ENCODE data around the gene DLX4.

DNA sequence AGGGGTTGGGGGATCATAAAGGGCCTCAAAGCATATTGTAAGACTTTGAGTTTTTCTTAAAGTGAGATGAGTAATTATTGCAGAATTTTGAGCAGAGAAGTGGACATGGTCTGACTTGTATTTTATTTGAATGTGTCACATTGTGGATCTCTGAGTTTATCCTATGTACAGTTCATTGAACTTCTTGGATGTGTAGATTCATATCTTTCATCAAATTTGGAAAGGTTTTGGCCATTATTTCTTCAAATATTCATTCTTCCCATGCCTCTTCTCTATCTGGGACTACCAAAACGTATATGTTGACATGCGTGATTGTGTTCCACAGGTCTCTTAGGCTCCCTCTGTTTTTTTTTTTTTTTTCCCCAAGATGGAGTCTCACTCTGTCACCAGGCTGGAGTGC is 40.3 kb downstream of the DLX4 start:
- no peak for TF ChIP-seq SIN3A (IDR thresholded peaks at IDR 0.05; ENCODE audit: borderline replicate concordance, insufficient read depth, low read depth, low read length)
- TF ChIP-seq, protein P1, sequence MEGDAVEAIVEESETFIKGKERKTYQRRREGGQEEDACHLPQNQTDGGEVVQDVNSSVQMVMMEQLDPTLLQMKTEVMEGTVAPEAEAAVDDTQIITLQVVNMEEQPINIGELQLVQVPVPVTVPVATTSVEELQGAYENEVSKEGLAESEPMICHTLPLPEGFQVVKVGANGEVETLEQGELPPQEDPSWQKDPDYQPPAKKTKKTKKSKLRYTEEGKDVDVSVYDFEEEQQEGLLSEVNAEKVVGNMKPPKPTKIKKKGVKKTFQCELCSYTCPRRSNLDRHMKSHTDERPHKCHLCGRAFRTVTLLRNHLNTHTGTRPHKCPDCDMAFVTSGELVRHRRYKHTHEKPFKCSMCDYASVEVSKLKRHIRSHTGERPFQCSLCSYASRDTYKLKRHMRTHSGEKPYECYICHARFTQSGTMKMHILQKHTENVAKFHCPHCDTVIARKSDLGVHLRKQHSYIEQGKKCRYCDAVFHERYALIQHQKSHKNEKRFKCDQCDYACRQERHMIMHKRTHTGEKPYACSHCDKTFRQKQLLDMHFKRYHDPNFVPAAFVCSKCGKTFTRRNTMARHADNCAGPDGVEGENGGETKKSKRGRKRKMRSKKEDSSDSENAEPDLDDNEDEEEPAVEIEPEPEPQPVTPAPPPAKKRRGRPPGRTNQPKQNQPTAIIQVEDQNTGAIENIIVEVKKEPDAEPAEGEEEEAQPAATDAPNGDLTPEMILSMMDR (IDR thresholded peaks at IDR 0.05) = no peak

All from Panc1 (cell line).